Keratinocyte (primary cell): Measurements from ENCODE around the gene DDRGK1. TPM values are rescaled to one million over a fixed set of nuclear protein-coding genes. Genes with fewer than 3 reads are reported as not detected.

Source experiments
- DNase-seq: peaks from one replicate; pipeline ENCODE4 v3.0.0-alpha.2; 2011; ENCODE audit warnings: low read depth, missing footprints, low spot score
- FAIRE-seq: peaks from 2 replicates; lab custom pipeline; 2011; peaks lifted over from hg19 to GRCh38; lab: Jason Lieb, UNC
- H2AFZ ChIP-seq: 2 replicates; pipeline ENCODE4 v1.6.0; 2012; ENCODE audit warnings: low read length, control low read depth, inconsistent platforms; ENCODE audit not compliant: control insufficient read depth
- H3K27ac ChIP-seq: 2 replicates; pipeline ENCODE4 v1.5.1; 2011; ENCODE audit warnings: low read length; ENCODE audit not compliant: control insufficient read depth, insufficient read depth
- H3K27me3 ChIP-seq: 3 replicates; pipeline ENCODE4 v1.6.0; 2011; ENCODE audit warnings: low read length; ENCODE audit not compliant: control insufficient read depth, insufficient read depth; ENCODE audit errors: extremely low read depth
- H3K36me3 ChIP-seq, 2 experiments: 2 replicates in 1 of 2; 3 replicates in 1 of 2; pipeline ENCODE4 v1.5.1; 2011; ENCODE audit warnings: low read length in 2 of 2, mild to moderate bottlenecking in 1 of 2; ENCODE audit not compliant: control insufficient read depth in 2 of 2, insufficient read depth in 2 of 2; ENCODE audit errors: extremely low read depth in 1 of 2
- H3K4me1 ChIP-seq: 3 replicates; pipeline ENCODE4 v1.5.1; 2011; ENCODE audit warnings: low read length; ENCODE audit not compliant: control insufficient read depth, insufficient read depth; ENCODE audit errors: extremely low read depth
- H3K4me2 ChIP-seq: 3 replicates; pipeline ENCODE4 v1.6.0; 2011; ENCODE audit warnings: low read depth, low read length; ENCODE audit not compliant: control insufficient read depth, insufficient read depth; ENCODE audit errors: extremely low read depth
- H3K4me3 ChIP-seq, 3 experiments: fragments of 200-600 bp in 1 of 3; sonication (generic) in 1 of 3; 2 replicates in 2 of 3; 3 replicates in 1 of 3; pipeline ENCODE4 v1.5.1; 2011 to 2016; ENCODE audit warnings: low read length in 3 of 3, mild to moderate bottlenecking in 3 of 3, control low read depth in 2 of 3, inconsistent platforms in 1 of 3, low read depth in 1 of 3, mixed read lengths in 1 of 3, mixed run types in 1 of 3, moderate library complexity in 1 of 3; ENCODE audit not compliant: control insufficient read depth in 2 of 3, insufficient read depth in 2 of 3; ENCODE audit errors: extremely low read depth in 1 of 3
- H3K79me2 ChIP-seq: 2 replicates; pipeline ENCODE4 v1.6.0; 2012; ENCODE audit warnings: low read length; ENCODE audit not compliant: control insufficient read depth, insufficient read depth
- H3K9ac ChIP-seq: 3 replicates; pipeline ENCODE4 v1.6.0; 2011; ENCODE audit warnings: low read length; ENCODE audit not compliant: control insufficient read depth, insufficient read depth; ENCODE audit errors: extremely low read depth
- H3K9me1 ChIP-seq: 3 replicates; pipeline ENCODE4 v1.6.0; 2011; ENCODE audit warnings: low read length; ENCODE audit not compliant: control insufficient read depth, insufficient read depth; ENCODE audit errors: extremely low read depth
- H3K9me3 ChIP-seq: 2 replicates; pipeline ENCODE4 v1.5.1; 2012; ENCODE audit warnings: low read depth, low read length; ENCODE audit not compliant: control insufficient read depth
- H4K20me1 ChIP-seq: 3 replicates; pipeline ENCODE4 v1.6.0; 2011; ENCODE audit warnings: low read length; ENCODE audit not compliant: control insufficient read depth, insufficient read depth; ENCODE audit errors: extremely low read depth
- EZH2 ChIP-seq: IDR thresholded peaks from one replicate; pipeline ENCODE4 v1.6.1; 2012; ENCODE audit warnings: inconsistent platforms, mild to moderate bottlenecking, low read length, moderate library complexity
- dilution Hi-C: fragments of 300-500 bp; cut with MboI; formaldehyde crosslinking; loops from one replicate; pipeline ENCODE4 v1.7.0; 2020; ENCODE audit warnings: low sequenced_read_pairs; ENCODE audit not compliant: extremely low pct_ligation_motif_present
- polyA plus RNA-seq, 5 experiments: library from polyadenylated mRNA; depleted of rRNA in 3 of 5; stranded (reverse) in 3 of 5; stranded (forward) in 1 of 5; unstranded in 1 of 5; fragments of >200 nt; gene quantifications; 1 replicate in 1 of 5; 2 replicates in 3 of 5; 3 replicates in 1 of 5; pipeline versions ENCODE4 v1.2.1 to v1.2.3, GENCODE V29; 2011 to 2012; ENCODE audit warnings: missing spikeins in 2 of 5, low read depth in 1 of 5, low replicate concordance in 1 of 5
- TF ChIP-seq, protein P1 (sequence below), 3 experiments: IDR thresholded peaks in 1 of 3; conservative IDR thresholded peaks in 1 of 3; optimal IDR thresholded peaks in 1 of 3; 2 replicates in 2 of 3; 3 replicates in 1 of 3; pipeline versions ENCODE3 to v1.5.1; 2011; ENCODE audit warnings: low read length in 3 of 3, mild to moderate bottlenecking in 3 of 3, moderate library complexity in 2 of 3, control low read depth in 1 of 3, inconsistent platforms in 1 of 3; ENCODE audit not compliant: insufficient read depth in 2 of 3; ENCODE audit errors: extremely low read depth in 1 of 3

DDRGK1 gene
- polyA plus RNA-seq, 1 donor (not counting 4 experiments of a cell fraction or from before 2014, with no cell fraction given): 32.2 TPM

DNA sequence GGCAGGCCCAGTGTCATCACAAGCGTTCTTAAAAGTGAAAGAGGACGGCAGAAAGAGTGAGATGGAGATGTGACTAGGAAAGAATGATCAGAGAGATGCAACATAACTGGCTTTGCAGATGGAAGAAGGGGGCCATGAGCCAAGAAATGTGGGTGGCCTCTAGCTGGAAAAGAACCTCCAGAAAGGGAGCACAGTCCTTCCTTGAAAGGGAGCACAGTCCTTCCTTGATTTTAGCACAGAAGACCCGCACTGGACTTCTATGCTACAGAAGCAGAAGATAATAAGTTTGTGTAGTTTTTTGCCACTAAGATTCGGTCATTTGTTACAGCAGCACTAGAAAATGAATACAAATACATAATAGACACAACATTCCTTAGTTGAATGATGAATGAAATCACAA is 24.2 kb downstream of the DDRGK1 start:
- Histone ChIP-seq H3K9me1 (no peaks in the 10 kb centered on the region), H3K27ac (no peak overlapping the region), H3K4me1 (peaks cover 11% of the 10 kb centered on the region), H3K9ac (no peak overlapping the region), H3K36me3 (no peaks in the 10 kb centered on the region), H3K27me3 (no peaks in the 10 kb centered on the region), H3K9me3 (no peaks in the 10 kb centered on the region), H3K4me2 (no peak overlapping the region), H3K79me2 (no peaks in the 10 kb centered on the region), H4K20me1 (no peaks in the 10 kb centered on the region), H2AFZ (no peak overlapping the region), H3K4me3 (no peak overlapping the region)
- no peak for FAIRE-seq
- DNase-seq: no peak
- TF ChIP-seq, protein P1, sequence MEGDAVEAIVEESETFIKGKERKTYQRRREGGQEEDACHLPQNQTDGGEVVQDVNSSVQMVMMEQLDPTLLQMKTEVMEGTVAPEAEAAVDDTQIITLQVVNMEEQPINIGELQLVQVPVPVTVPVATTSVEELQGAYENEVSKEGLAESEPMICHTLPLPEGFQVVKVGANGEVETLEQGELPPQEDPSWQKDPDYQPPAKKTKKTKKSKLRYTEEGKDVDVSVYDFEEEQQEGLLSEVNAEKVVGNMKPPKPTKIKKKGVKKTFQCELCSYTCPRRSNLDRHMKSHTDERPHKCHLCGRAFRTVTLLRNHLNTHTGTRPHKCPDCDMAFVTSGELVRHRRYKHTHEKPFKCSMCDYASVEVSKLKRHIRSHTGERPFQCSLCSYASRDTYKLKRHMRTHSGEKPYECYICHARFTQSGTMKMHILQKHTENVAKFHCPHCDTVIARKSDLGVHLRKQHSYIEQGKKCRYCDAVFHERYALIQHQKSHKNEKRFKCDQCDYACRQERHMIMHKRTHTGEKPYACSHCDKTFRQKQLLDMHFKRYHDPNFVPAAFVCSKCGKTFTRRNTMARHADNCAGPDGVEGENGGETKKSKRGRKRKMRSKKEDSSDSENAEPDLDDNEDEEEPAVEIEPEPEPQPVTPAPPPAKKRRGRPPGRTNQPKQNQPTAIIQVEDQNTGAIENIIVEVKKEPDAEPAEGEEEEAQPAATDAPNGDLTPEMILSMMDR (optimal IDR thresholded peaks at IDR 0.05 in 1 of 3, IDR thresholded peaks at IDR 0.05 in 1 of 3, conservative IDR thresholded peaks at IDR 0.05 in 1 of 3; ENCODE audit: extremely low read depth in 1 of 3, insufficient read depth in 2 of 3, low read length in 3 of 3): no peak
- TF ChIP-seq EZH2: no peak
- dilution Hi-C loops: no loop called here

DNA sequence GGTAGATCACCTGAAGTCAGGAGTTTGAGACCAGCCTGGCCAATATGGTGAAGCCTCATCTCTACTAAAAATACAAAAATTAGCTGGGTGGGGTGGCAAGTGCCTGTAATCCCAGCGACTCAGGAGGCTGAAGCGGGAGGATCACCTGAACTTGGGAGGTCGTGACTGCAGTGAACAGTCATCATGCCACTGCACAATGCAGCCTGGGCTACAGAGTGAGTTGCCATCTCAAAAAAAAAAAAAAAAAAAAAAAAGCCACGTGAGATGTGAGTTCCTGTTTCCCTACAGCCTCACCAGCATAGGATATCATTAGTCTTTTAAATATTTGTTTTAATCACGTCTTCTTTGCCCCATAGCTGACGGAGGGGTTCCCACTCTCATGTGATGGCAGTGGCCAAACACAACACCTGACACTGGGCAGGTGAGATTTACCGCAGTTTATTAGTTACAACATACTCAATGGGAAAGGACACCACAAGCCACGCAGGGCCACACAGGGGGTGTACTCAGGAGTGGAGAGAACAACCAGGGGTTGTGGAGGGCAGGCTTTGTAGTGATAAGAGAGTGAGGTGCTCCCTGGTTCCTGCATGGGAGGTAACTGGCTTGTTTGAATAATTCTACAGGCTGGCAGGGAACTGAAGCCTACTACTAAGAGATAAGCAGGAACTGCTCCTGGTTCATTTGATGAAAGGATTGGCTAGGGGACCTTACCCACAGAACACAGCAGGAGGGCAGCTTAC is 26.6 kb downstream of the DDRGK1 start:
- Histone ChIP-seq H3K9ac (no peak overlapping the region), H3K4me2 (no peak overlapping the region), H3K9me1 (no peaks in the 10 kb centered on the region), H2AFZ (no peak overlapping the region), H3K27ac (no peak overlapping the region), H3K36me3 (no peaks in the 10 kb centered on the region), H3K4me3 (no peak overlapping the region), H3K4me1 (peaks cover 11% of the 10 kb centered on the region), H3K9me3 (no peaks in the 10 kb centered on the region), H3K27me3 (peaks cover 2% of the 10 kb centered on the region), H4K20me1 (no peaks in the 10 kb centered on the region), H3K79me2 (no peaks in the 10 kb centered on the region)
- no peak for TF ChIP-seq EZH2
- TF ChIP-seq, protein P1 (optimal IDR thresholded peaks at IDR 0.05 in 1 of 3, IDR thresholded peaks at IDR 0.05 in 1 of 3, conservative IDR thresholded peaks at IDR 0.05 in 1 of 3; ENCODE audit: extremely low read depth in 1 of 3, insufficient read depth in 2 of 3, low read length in 3 of 3): no peak
- dilution Hi-C loops: no loop called here
- FAIRE-seq (no peak), DNase-seq (no peak)
